Heart left ventricle (tissue), 13 donors: ENCODE data around the gene FAM241A.

ENCODE experiments used
- CTCF ChIP-seq, 12 donors: fragments of 200-600 bp; sonication (generic) in 4 of 12; IDR thresholded peaks; one replicate each; pipeline versions ENCODE4 v1.5.0 to v1.8.0; 2018 to 2022; ENCODE audit warnings: antibody characterized with exemption in 12 of 12, mild to moderate bottlenecking in 5 of 12
- POLR2A ChIP-seq, 2 donors: fragments of 450-650 bp; IDR thresholded peaks; one replicate each; pipeline ENCODE4 v1.6.1; 2017; ENCODE audit warnings: antibody characterized with exemption in 2 of 2, mild to moderate bottlenecking in 2 of 2, moderate library complexity in 2 of 2
- donor health status: ischemic (EF 13 %, LVEDD 7.1; RV severe dilation, severe dysfunction).
- donor health status: DM: no; HTN: yes; CAD: no.
- donor health status: DM: no; HTN: no; CAD: no.
- donor health status: ischemic (EF 25% LVEDD 6.9; RV normal size, moderate dysfunction).
- donor health status: ischemic (EF 25% LVEDD 5.7; RV mildly dilated, moderate dysfunction).
- donor health status: ischemic (EF 35%, LVEDD 5.7; RV mildly dilated, moderate dysfunction).
- donor health status: nonischemic (EF 11% LVEDD 7.7; RV severe dilation, severe dysfunction).
- donor health status: DM: yes; HTN: yes; CAD: no.
- donor health status: PGD.
- donor health status: ischemic (EF 29% LVEDD 5.4; RV normal size, mild dysfunction).
- donor health status: nonischemic (EF 23%, LVEDD 6.1; RV moderate dilation, normal function).

- TF ChIP-seq CTCF (IDR thresholded peaks at IDR 0.05) = no peak
- no peak for TF ChIP-seq POLR2A (IDR thresholded peaks at IDR 0.05)
Observed at GRCh38 chr4:112156553-112156952, 11.3 kb downstream of the FAM241A start.
